Globus pallidus (tissue), 1 donor: Measurements from ENCODE around the gene RAB27B.
"Not testable (repeated sequence)": the region's sequence is repeated elsewhere in the genome, so short reads cannot be mapped to it uniquely, and the experiment has no call there.

ENCODE experiments used
- DNase-seq: peaks from one replicate; pipeline ENCODE4 v3.0.0-alpha.2; 2015; ENCODE audit warnings: low spot score

RAB27B gene, protein sequence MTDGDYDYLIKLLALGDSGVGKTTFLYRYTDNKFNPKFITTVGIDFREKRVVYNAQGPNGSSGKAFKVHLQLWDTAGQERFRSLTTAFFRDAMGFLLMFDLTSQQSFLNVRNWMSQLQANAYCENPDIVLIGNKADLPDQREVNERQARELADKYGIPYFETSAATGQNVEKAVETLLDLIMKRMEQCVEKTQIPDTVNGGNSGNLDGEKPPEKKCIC

DNA sequence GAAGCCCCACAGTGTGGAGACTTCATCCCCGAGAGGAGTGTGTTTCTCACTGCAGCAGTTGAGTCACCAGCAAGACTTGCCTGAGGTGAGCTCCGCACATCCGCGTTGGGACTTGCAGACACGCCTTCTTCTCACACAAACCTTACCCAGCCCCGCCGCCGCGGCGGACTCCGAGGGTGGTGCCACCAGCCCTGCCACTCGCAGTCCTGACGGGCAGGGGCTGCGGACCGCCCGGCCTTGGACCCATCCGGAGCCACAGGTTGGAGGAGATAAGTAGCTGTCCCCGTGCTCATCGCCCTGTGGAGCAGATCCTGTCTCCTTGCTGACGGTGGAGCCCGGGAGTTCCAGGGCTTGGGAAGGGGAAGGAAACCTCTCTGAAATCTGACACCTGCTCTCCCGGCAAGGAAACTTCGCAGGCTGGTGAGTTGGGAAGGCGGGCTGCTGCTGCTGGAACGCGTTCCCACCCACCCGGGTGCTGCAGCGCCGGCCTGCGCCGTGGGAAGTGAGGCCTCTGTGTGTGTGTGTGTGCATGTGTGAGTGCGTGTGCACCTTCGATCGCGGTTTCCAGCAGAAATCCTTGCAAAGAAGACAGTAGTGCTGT, at the start of gene RAB27B:
Gene RAB27B (plus strand): TSS at position 197 of the 601 bp plus-strand sequence. CDS start 49,109 bp downstream, outside the sequence.
- DNase-seq = no peak

DNA sequence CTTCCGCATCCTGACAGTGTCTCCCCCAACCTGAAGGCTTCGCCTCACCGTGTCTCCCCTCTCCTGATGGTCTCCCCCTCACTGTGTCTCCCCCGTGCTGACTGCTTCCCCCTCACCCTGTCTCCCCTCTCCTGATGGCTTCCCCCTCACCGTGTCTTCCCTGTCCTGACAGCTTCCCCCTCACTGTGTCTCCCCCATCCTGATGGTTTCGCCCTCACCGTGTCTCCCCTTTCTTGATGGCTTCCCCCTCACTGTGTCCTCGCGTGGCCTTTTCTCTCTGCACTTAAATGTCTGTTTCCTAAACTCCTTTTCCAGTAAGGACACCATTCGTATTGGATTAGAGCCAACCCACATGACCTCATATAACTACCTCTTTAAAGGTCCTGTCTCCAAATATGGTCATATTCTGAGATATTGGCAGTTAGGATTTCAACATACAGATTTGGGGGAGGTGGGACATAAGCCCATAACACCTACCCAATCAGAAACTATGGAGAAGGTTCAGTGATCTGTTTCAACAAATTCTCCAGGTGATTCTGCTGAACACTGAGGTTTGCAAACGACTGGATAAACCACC, 47.9 kb upstream of the RAB27B start:
- no peak for DNase-seq

DNA sequence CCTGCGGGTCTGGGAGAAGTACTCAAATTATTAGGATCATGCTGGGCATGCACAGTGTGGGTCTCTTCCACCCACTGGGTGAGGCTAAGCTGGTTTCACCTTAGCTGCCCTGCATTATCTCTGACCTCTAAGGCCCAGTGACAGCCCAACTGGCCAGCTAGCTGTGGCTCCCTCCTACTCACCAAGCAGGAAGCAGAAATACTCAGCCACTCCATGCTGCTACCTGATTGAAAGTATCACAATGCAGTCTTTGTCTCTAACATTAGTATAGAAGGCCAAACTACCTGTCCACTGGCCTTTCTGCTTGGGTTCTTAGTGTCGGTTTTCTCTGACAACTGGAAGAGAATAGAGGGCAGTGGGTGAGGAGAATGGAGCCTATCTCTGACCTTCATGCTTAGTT, 47.3 kb upstream of the RAB27B start:
- no peak for DNase-seq

DNA sequence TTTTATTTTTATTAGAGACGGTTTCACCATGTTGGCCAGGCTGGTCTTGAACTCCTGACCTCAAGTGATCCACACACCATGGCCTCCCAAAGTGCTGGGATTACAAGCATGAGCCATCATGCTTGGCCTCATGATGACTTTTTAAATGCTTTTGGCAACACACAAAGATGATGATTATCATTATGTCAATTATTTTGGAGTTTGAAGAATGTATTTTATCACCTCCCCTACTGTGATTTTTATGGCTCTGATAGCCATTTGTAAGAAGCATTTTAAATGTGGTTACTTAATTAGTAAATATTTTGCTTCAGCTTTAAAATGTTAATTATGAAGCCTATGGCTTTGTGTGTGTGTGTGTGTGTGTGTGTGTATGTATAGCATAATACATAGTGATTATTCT, 45.1 kb upstream of the RAB27B start:
- DNase-seq = no peak

DNA sequence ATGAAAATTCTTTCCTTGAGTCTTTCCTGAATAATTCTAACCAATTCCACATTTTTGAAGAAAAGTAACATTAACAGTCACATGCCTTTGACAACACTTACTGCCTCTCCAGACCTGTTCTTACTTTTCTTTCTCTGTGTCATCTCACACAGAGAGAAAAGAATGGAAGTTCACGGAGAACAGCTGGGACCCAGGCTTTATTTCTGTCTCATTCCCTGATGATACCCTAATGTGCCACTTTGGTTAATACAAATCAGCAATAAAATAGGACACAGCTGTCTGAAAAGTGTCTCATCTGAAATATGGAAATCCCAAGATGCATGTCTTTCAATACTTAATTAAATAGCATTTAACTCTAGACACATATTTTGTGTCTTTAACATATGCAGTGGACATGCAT, 42.1 kb upstream of the RAB27B start:
- no peak for DNase-seq

DNA sequence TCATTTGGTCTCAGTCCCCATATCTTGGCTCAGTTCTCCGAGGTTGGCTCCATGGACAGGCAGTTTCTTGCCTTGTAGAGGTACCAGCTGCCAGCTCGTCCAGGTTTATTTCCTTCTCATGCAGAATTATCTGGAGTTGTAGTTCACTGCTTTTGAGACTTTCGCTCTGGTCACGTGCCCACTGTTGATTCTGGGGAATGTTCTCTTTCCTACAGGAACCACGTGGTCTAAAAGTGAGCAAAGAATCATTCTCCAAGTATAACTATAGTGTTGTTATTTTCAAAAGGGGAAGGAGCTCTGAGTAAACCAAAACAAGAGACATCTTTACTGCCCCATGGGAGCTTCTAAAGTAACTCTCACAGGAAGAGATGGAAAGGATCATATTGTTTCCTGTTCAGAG, 41.2 kb upstream of the RAB27B start:
- DNase-seq = no peak

DNA sequence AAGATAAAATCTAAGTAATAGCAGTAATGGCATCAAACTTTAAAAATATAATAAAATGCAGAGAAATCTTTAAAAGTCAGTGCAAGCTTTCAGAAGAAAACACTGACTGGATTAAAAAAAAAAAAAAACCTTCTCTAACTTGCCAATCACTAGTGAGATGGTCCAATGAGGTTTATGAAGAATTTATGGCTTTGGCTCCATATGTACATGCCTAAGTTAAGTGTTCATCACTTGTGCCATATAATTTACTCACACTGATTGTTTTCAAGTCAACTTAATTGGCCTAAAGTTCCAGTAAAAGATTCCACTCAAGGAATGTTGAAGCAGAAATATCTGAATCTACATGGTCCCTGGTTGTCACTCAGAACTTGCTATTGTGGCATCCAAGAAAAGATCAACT, 40.7 kb upstream of the RAB27B start:
- no peak for DNase-seq

DNA sequence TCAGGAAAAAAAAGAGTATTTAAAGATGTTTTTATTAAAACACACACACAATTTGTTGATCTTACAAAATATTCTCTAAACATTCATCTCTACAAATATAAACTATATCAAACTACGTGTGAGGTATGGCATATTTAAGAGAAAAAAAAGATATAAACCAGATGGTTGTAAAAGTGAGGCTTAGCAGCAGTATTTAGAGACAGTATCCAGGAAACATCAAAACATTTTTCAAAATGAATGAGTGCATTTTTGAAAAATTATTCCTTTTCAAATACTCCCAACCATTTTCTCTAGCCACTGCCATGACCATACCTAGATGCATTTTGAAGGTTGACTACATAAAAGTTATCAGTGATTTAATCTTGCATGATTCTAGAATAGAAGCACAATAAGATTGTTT, 38.2 kb upstream of the RAB27B start:
- no peak for DNase-seq

DNA sequence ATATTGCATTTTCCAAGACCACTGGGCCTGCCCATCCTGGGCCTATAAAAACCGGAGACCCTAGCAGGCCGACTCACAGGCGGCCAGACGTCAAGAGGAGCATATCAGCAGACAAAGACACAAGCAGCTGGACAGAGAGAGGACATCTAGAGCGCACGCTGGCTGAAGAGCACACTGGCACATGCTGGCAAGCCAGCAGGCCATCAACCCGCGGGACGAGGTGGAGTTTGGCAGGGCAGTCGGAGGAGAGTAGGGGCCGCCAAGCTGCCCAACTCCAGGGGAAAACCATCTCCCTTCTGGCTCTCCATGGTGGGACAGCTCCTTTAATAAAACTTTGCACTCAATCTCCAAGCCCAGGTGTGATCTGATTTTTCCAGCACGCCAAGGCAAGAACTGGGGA, 36.6 kb upstream of the RAB27B start:
- no peak for DNase-seq

DNA sequence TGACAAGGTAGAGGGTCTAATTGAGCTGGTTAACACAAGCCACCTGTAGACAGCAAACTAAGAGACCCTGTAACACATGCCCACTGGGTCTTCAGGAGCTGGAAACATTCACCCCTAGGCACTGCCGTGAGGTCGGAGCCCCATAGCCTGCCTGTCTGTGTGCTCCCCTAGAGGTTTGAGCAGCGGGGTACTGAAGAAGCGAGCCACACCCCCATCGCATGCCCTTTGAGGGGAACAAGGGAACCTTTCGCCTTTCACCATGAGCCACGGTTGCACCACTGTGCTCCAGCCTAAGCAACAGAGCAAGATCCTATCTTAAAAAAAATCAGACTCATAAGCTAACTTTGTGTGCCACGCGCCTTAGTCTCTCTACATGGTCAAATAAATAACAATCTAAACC, 36.2 kb upstream of the RAB27B start:
- DNase-seq = no peak

DNA sequence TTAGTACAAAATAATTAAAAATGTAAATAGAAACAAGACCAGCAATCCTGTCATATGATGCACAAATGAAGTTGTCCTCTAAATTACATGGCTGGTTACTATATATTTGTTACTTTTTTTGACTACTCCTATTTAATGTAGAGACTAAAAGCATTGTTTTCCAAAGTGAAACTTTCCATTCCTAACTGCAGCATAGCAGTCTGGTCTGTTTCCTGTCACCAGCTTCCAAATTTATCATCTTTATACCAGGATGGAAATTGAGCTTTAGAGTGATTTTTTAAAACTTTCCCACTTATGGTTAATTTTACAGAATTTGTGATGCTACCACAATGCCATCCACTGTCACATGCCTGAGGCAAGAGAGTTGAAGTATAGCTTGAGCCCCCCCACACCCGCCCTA, 33.5 kb upstream of the RAB27B start:
- DNase-seq = no peak

DNA sequence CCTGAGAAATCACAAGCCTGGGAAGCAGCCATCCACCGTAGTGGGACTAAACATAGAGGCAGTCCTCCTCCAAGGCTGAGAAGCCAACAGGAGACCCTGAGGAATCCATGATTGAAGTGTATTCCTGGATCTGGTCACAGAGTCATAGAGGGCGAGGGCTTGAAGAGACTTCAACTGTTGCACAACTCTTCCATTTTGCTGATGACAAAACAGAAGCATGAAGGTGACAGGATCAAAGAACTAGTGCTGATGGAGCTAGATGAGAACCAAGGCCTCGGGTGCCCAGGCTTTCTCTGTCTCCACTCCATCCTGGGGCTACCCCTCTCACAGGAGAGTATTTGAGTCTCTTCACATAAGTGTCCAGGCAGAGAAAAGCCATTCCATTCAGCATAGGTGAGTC, 30.1 kb upstream of the RAB27B start:
- DNase-seq = no peak

DNA sequence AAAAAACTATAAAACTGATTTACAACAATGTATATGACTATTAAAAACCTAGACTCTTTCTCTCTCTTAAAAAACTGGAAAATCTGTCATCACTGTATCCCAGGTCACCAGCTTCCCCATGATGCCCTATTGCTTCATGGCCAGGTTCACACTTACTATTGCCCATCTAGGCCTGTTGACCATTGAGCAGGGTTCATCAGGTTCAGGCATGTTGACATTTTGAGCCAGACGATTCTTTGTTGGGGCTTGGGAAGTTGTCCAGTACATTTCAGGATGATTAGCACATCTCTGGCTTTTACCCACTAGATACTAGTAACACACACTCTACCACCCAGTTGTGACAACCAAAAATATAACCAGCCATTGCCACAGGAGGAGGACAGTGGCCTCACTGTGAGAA, 26.9 kb upstream of the RAB27B start:
- DNase-seq = no peak

DNA sequence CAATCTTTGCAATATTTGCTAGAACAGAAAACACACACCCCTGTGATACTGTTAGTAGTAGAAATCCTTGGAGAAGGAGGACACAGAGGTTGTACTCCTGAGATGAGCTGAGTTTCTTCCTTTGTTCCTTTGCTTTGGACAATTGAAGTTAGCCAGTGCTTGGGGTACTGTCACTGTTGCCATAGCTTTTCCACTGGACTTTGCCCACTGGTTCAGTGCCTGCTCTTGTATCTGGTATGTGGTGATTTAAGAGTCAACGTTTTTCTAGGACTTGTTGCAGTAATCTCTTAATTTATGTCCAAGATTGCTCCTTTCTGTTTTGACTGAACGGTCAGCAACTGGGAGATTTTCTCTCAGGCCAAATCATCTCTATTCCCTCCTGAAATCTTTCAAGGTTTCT, 26.1 kb upstream of the RAB27B start:
- DNase-seq = no peak

DNA sequence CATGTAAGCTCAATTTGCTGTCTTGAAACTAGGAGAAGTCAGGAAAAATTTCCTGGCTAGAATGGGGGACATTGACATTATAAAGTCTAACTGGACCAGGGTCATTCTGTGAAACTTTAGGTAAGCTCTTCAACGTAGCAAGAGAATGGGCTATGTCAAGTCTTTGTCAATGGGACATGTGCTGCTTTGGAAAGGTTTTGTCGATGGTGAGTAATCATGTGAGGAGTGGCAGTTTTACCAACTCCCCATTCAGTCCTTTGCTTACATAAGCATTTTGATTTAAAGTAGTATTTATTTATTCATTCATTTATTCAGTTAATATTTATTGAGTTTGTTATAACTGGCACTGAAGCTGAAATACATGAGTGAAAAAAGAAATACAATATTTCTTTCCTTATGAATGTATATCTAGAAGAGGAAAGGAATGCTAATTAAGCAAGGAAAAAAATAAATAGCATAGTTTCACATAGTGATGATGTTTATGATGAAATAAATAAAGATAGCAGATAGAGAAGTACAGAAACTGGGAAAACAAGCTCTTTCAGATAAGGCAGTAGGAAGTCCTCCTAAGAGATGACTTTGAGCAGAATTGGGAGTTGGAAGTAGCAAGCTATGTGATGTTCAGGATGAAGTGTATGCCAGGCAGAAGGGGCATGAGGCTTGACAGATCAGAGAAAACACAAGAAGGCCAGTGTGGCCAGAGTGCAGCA, 25.4 kb upstream of the RAB27B start:
- DNase-seq = no peak

DNA sequence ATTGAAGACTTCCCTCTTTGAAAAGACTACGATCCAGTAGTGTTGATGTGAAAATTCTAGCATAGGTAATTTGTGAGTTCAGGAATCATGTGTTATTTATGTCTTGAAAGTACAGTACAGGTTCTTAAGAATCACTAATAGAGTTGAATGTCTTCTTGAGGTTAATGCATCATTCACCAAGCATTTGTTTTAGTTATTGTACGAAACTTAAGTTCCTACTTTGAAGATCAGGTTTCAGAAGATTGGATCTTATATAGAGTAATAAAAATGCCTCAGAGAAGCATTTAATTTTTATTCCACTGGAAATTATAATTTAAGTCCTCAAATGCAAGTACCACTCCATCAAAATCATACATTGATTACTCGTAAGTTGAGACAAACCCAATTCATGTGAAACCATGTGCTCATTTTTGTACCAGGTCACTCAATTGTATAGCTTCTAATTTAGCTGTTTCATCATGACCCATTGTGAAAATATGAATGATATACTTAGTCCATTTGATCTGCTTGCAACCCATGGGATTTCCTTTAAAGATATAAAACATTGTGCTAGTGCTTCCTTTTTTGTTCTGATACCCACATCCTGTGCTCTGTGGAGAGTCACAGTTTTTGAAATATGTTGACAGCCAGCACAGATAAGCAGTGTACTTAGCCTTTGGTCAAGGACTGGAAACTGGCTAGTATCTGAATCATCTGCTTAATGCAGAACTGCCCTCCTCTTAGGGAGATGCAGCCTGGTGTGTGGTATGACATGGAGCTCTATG, 22.5 kb upstream of the RAB27B start:
- no peak for DNase-seq

DNA sequence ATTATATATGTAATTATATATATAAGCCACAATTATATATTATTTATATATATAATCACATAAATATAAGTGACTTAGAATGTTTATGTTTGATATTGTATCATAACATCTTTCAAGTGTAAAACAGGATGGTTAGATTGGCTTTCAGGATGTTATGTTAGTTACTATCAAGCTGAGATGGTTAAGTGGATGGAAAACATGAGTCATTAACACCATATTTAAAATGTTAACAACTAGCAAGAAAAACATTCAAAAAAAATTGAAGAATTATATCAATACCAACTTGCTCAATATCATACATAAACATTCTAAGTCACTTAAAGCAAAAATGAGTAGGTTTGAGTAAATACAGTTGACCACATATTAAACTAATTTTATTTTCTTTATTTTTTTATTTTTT, 21.8 kb upstream of the RAB27B start:
- no peak for DNase-seq

DNA sequence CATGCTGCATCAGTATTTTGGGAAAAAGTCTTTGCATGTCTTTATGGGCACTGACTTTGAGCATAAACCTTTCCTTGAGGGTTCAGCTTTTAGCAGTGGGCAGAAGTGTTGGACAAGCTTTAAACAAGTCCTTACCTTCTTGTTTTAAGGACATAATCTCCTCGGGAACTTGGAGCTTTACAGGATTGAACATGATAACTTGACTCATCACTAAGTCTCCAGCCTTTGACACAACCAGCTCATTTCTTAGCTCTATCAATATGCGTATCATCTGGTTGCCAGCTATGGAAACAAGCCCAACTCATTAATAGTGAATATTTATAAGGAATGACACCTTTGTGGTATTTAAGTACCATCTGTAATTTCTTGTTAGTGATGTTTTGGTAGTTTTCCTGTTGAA, 21.0 kb upstream of the RAB27B start:
- DNase-seq = no peak

DNA sequence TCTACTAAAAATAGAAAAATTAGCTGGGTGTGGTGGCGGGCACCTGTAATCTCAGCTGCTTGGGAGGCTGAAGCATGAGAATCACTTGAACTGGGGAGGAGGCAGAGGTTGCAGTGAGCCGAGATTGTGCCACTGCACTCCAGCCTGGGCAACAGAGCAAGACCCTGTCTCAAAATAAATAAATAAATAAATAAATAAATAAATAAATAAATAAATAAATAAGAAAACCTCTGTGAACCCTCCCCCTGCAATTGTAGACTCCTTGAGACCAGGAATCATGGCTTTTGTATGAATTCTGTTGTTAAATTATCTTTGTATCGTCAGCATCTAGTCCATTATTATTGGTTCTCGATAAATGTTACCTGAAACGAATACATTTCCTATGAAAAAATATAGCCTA, 17.6 kb upstream of the RAB27B start:
- not testable (repeated sequence) for DNase-seq

DNA sequence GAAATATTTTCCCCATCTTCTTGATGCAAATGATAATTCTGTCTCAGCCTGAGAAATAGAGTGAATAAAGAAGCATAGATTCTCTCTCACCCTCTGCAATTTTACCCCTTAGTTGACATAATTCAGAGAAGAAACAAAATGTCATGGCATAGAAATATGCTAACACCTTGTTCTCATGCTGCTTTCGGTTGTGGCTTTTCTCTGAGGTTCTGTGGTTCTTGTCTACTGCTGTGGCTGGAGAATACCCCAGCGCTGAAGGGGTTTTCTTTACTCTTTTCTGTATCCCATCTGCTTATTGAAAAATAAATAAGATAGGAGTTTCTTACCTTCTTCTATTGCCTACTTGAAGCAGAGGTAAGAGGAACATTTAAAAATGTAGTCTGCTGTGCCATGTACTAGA, 15.4 kb upstream of the RAB27B start:
- DNase-seq = no peak

DNA sequence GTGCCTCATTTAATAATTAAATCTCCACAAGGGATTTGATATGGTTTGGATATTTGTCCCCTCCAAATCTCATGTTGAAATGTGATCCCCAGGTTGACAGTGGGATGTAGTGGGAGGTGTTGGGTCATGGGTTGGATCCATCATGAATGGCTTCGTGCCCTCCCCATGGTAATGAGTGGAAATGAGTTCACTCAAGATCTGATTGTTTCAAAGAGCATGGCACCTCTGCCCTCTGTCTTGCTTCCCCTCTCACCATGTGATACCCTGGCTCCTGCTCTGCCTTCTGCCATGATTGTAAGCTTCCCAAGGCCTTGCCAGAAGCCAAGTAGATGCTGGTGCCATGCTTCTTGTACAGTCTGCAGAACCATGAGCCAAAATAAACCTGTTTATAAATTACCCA, 15.0 kb upstream of the RAB27B start:
- DNase-seq = no peak

DNA sequence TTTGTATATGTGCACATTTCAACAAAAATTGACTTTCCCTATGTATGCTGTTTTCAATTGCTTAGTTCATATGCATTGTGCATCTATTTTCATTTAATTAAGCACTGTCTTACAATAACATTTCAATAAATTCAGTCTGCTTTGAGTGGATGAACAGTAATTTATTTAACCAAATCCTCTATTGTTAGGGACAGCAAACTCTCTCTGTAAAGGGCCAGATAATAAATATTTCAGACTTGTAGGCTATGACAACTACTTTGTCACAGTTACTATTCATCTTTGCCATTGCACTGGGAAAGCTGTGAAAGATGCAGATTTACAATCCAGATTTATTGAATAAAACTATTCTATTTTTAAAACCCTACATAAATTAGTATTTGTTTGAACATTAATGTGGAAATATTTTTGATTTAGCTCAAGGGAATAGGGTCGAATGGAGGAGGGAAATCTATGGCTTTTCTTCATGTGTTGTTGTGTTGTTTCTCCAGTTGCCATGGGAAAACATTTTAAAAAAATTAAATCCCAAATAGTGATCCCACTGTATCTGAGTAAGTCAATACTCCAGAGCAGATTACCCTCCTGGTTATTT, 14.2 kb upstream of the RAB27B start:
- no peak for DNase-seq
